ENCODE data around the gene UGT1A1.

UGT1A1 gene

GRCh38 chr2:233758141-233758540 is 1.9 kb upstream of the UGT1A1 start:
- Histone ChIP-seq H3K27me3 (ENCODE audit: control insufficient read depth in 1 of 2, insufficient read depth in 2 of 2, low read length in 2 of 2) (no peaks in the 10 kb centered on the region), H3K27ac (ENCODE audit: low read depth, low read length) (no peak overlapping the region), H3K9ac (ENCODE audit: low read depth in 1 of 2, low read length in 2 of 2) (peak overlapping the region in 1 of 2 donors; percentile 21), H3K9me3 (ENCODE audit: control insufficient read depth in 1 of 2, low read length in 2 of 2) (no peaks in the 10 kb centered on the region), H3K36me3 (ENCODE audit: control insufficient read depth in 1 of 2, insufficient read depth in 2 of 2, low read length in 2 of 2) (no peaks in the 10 kb centered on the region), H3K4me1 (ENCODE audit: control insufficient read depth in 1 of 2, insufficient read depth in 2 of 2, low read length in 2 of 2) (peaks cover 28 to 41% of the 10 kb centered on the region in 2 donors), H3K4me3 (ENCODE audit: low read depth in 1 of 2, low read length in 2 of 2) (peak overlapping the region in 1 of 2 donors; percentile 15)

GRCh38 chr2:233758849-233759248 is 1.2 kb upstream of the UGT1A1 start:
- Histone ChIP-seq H3K27ac (ENCODE audit: low read depth, low read length) (no peak overlapping the region), H3K9ac (ENCODE audit: low read depth in 1 of 2, low read length in 2 of 2) (no peak overlapping the region), H3K4me1 (ENCODE audit: control insufficient read depth in 1 of 2, insufficient read depth in 2 of 2, low read length in 2 of 2) (peaks cover 28 to 44% of the 10 kb centered on the region in 2 donors), H3K27me3 (ENCODE audit: control insufficient read depth in 1 of 2, insufficient read depth in 2 of 2, low read length in 2 of 2) (no peaks in the 10 kb centered on the region), H3K4me3 (ENCODE audit: low read depth in 1 of 2, low read length in 2 of 2) (peak overlapping the region; percentile 15 to 19), H3K9me3 (ENCODE audit: control insufficient read depth in 1 of 2, low read length in 2 of 2) (no peaks in the 10 kb centered on the region), H3K36me3 (ENCODE audit: control insufficient read depth in 1 of 2, insufficient read depth in 2 of 2, low read length in 2 of 2) (no peaks in the 10 kb centered on the region)

GRCh38 chr2:233761040-233761769 is 1.1 kb downstream of the UGT1A1 start:
- Histone ChIP-seq H3K4me1 (ENCODE audit: control insufficient read depth in 1 of 2, insufficient read depth in 2 of 2, low read length in 2 of 2) (peaks cover 35 to 50% of the 10 kb centered on the region in 2 donors), H3K27ac (ENCODE audit: low read depth, low read length) (no peak overlapping the region), H3K9me3 (ENCODE audit: control insufficient read depth in 1 of 2, low read length in 2 of 2) (no peaks in the 10 kb centered on the region), H3K9ac (ENCODE audit: low read depth in 1 of 2, low read length in 2 of 2) (peak overlapping the region; percentile 32 to 49), H3K4me3 (ENCODE audit: low read depth in 1 of 2, low read length in 2 of 2) (peak overlapping the region; percentile 51), H3K27me3 (ENCODE audit: control insufficient read depth in 1 of 2, insufficient read depth in 2 of 2, low read length in 2 of 2) (no peaks in the 10 kb centered on the region), H3K36me3 (ENCODE audit: control insufficient read depth in 1 of 2, insufficient read depth in 2 of 2, low read length in 2 of 2) (no peaks in the 10 kb centered on the region)

- H3K36me3 ChIP-seq (ENCODE audit: control insufficient read depth in 1 of 2, insufficient read depth in 2 of 2, low read length in 2 of 2) = peaks cover 9 to 12% of the 10 kb centered on the region in 2 donors
- no peaks in the 10 kb centered on the region for H3K27me3 ChIP-seq (ENCODE audit: control insufficient read depth in 1 of 2, insufficient read depth in 2 of 2, low read length in 2 of 2)
- peak overlapping the region; percentile 28 to 48 for H3K4me3 ChIP-seq (ENCODE audit: low read depth in 1 of 2, low read length in 2 of 2)
- H3K4me1 ChIP-seq (ENCODE audit: control insufficient read depth in 1 of 2, insufficient read depth in 2 of 2, low read length in 2 of 2) = peaks cover 25 to 32% of the 10 kb centered on the region in 2 donors
- peak overlapping the region; percentile 49 for H3K27ac ChIP-seq (ENCODE audit: low read depth, low read length)
- H3K9ac ChIP-seq (ENCODE audit: low read depth in 1 of 2, low read length in 2 of 2) = peak overlapping the region in 1 of 2 donors; percentile 28
- no peaks in the 10 kb centered on the region for H3K9me3 ChIP-seq (ENCODE audit: control insufficient read depth in 1 of 2, low read length in 2 of 2)
These were observed 4.2 kb downstream of the UGT1A1 start for GRCh38 chr2:233764264-233764663.

GRCh38 chr2:233764761-233765160 is 4.7 kb downstream of the UGT1A1 start:
- peak overlapping the region; percentile 19 to 24 for H3K4me3 ChIP-seq (ENCODE audit: low read depth in 1 of 2, low read length in 2 of 2)

GRCh38 chr2:233766416-233766815 is 6.3 kb downstream of the UGT1A1 start:
- no peak overlapping the region for H3K9ac ChIP-seq (ENCODE audit: low read depth in 1 of 2, low read length in 2 of 2)
- H3K27me3 ChIP-seq (ENCODE audit: control insufficient read depth in 1 of 2, insufficient read depth in 2 of 2, low read length in 2 of 2) = no peaks in the 10 kb centered on the region
- H3K36me3 ChIP-seq (ENCODE audit: control insufficient read depth in 1 of 2, insufficient read depth in 2 of 2, low read length in 2 of 2) = peaks cover 11 to 15% of the 10 kb centered on the region in 2 donors
- H3K4me1 ChIP-seq (ENCODE audit: control insufficient read depth in 1 of 2, insufficient read depth in 2 of 2, low read length in 2 of 2) = peaks cover 11 to 14% of the 10 kb centered on the region in 2 donors
- no peaks in the 10 kb centered on the region for H3K9me3 ChIP-seq (ENCODE audit: control insufficient read depth in 1 of 2, low read length in 2 of 2)
- no peak overlapping the region for H3K4me3 ChIP-seq (ENCODE audit: low read depth in 1 of 2, low read length in 2 of 2)
- H3K27ac ChIP-seq (ENCODE audit: low read depth, low read length) = no peak overlapping the region

More at GRCh38 chr2:233764761-233765160, 4.7 kb downstream of the UGT1A1 start:
- Histone ChIP-seq H3K9me3 (ENCODE audit: control insufficient read depth in 1 of 2, low read length in 2 of 2) (no peaks in the 10 kb centered on the region), H3K27me3 (ENCODE audit: control insufficient read depth in 1 of 2, insufficient read depth in 2 of 2, low read length in 2 of 2) (no peaks in the 10 kb centered on the region), H3K4me1 (ENCODE audit: control insufficient read depth in 1 of 2, insufficient read depth in 2 of 2, low read length in 2 of 2) (peaks cover 21 to 28% of the 10 kb centered on the region in 2 donors), H3K27ac (ENCODE audit: low read depth, low read length) (peak overlapping the region; percentile 49), H3K9ac (ENCODE audit: low read depth in 1 of 2, low read length in 2 of 2) (peak overlapping the region in 1 of 2 donors; percentile 40), H3K36me3 (ENCODE audit: control insufficient read depth in 1 of 2, insufficient read depth in 2 of 2, low read length in 2 of 2) (peaks cover 11 to 15% of the 10 kb centered on the region in 2 donors)

- Histone ChIP-seq H3K4me1 (ENCODE audit: control insufficient read depth in 1 of 2, insufficient read depth in 2 of 2, low read length in 2 of 2) (peaks cover 11 to 14% of the 10 kb centered on the region in 2 donors), H3K27ac (ENCODE audit: low read depth, low read length) (no peak overlapping the region), H3K27me3 (ENCODE audit: control insufficient read depth in 1 of 2, insufficient read depth in 2 of 2, low read length in 2 of 2) (no peaks in the 10 kb centered on the region), H3K9me3 (ENCODE audit: control insufficient read depth in 1 of 2, low read length in 2 of 2) (no peaks in the 10 kb centered on the region), H3K4me3 (ENCODE audit: low read depth in 1 of 2, low read length in 2 of 2) (no peak overlapping the region), H3K9ac (ENCODE audit: low read depth in 1 of 2, low read length in 2 of 2) (no peak overlapping the region), H3K36me3 (ENCODE audit: control insufficient read depth in 1 of 2, insufficient read depth in 2 of 2, low read length in 2 of 2) (peaks cover 15 to 20% of the 10 kb centered on the region in 2 donors)
These were observed 8.0 kb downstream of the UGT1A1 start for GRCh38 chr2:233768076-233768475.

GRCh38 chr2:233769260-233769659 is 9.2 kb downstream of the UGT1A1 start:
- Histone ChIP-seq H3K9me3 (ENCODE audit: control insufficient read depth in 1 of 2, low read length in 2 of 2) (no peaks in the 10 kb centered on the region), H3K27ac (ENCODE audit: low read depth, low read length) (no peak overlapping the region), H3K4me3 (ENCODE audit: low read depth in 1 of 2, low read length in 2 of 2) (no peak overlapping the region), H3K9ac (ENCODE audit: low read depth in 1 of 2, low read length in 2 of 2) (no peak overlapping the region), H3K27me3 (ENCODE audit: control insufficient read depth in 1 of 2, insufficient read depth in 2 of 2, low read length in 2 of 2) (no peaks in the 10 kb centered on the region), H3K4me1 (ENCODE audit: control insufficient read depth in 1 of 2, insufficient read depth in 2 of 2, low read length in 2 of 2) (peaks cover 6 to 11% of the 10 kb centered on the region in 2 donors), H3K36me3 (ENCODE audit: control insufficient read depth in 1 of 2, insufficient read depth in 2 of 2, low read length in 2 of 2) (peaks cover 15 to 20% of the 10 kb centered on the region in 2 donors)

- Histone ChIP-seq H3K27ac (ENCODE audit: low read depth, low read length) (no peak overlapping the region), H3K27me3 (ENCODE audit: control insufficient read depth in 1 of 2, insufficient read depth in 2 of 2, low read length in 2 of 2) (no peaks in the 10 kb centered on the region), H3K9me3 (ENCODE audit: control insufficient read depth in 1 of 2, low read length in 2 of 2) (peaks cover 4 to 7% of the 10 kb centered on the region in 2 donors), H3K9ac (ENCODE audit: low read depth in 1 of 2, low read length in 2 of 2) (no peak overlapping the region), H3K4me3 (ENCODE audit: low read depth in 1 of 2, low read length in 2 of 2) (no peak overlapping the region), H3K4me1 (ENCODE audit: control insufficient read depth in 1 of 2, insufficient read depth in 2 of 2, low read length in 2 of 2) (no peaks in the 10 kb centered on the region), H3K36me3 (ENCODE audit: control insufficient read depth in 1 of 2, insufficient read depth in 2 of 2, low read length in 2 of 2) (peaks cover 15 to 20% of the 10 kb centered on the region in 2 donors)
These were observed 12.1 kb downstream of the UGT1A1 start for GRCh38 chr2:233772153-233772552.

- H3K27me3 ChIP-seq (ENCODE audit: control insufficient read depth in 1 of 2, insufficient read depth in 2 of 2, low read length in 2 of 2) = no peaks in the 10 kb centered on the region
- H3K9me3 ChIP-seq (ENCODE audit: control insufficient read depth in 1 of 2, low read length in 2 of 2) = peaks cover 6 to 7% of the 10 kb centered on the region in 2 donors
- H3K9ac ChIP-seq (ENCODE audit: low read depth in 1 of 2, low read length in 2 of 2) = no peak overlapping the region
- H3K36me3 ChIP-seq (ENCODE audit: control insufficient read depth in 1 of 2, insufficient read depth in 2 of 2, low read length in 2 of 2) = peaks cover 15 to 19% of the 10 kb centered on the region in 2 donors
- H3K4me1 ChIP-seq (ENCODE audit: control insufficient read depth in 1 of 2, insufficient read depth in 2 of 2, low read length in 2 of 2) = no peaks in the 10 kb centered on the region
- no peak overlapping the region for H3K4me3 ChIP-seq (ENCODE audit: low read depth in 1 of 2, low read length in 2 of 2)
- H3K27ac ChIP-seq (ENCODE audit: low read depth, low read length) = no peak overlapping the region
These were observed 12.5 kb downstream of the UGT1A1 start for GRCh38 chr2:233772583-233772982.
